ENCODE measurements around the gene FAAH. TPM values are rescaled to one million over a fixed set of nuclear protein-coding genes. Genes with fewer than 3 reads are reported as not detected.

FAAH gene
- total and polyA plus RNA-seq, 2 of the 13 experiments (the other 11 are each of a cell fraction or from before 2014, with no cell fraction given) = 5.4 to 11.0 TPM

DNA sequence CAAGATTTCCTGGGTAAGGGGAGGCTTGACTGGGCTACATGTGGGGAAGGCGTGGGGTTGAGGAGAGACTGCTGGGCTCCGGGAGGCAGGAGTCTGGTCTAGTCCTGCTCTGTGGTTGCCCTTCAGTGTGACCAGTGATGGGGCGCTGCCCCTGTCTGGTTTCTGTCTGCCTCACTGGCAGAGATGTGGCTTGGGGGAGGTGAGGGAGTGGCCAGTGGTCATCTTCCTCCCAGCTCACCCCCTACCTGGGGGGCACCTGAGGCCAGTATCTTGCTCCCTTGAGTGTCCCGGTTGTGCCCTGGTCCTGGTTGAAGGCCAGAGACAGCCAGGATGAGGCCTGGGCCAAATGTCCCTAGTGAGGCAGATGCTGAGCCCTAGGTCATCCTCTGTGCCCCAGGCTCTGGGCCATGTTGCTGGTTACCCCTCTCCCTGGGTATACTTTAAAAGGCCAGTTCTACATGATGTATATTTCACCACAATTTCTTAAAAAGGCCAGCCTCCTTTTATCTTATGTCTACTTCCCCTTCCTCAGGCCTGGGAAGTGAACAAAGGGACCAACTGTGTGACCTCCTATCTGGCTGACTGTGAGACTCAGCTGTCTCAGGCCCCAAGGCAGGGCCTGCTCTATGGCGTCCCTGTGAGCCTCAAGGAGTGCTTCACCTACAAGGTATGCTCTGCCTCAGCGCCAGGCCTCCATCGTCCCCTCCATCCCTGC is 10.5 kb downstream of the FAAH start:
- ATAC-seq (no peak), DNase-seq (ENCODE audit: low spot score) (no peak), FAIRE-seq (no peak)
- H3K4me1 ChIP-seq (ENCODE audit: insufficient read depth, low read length) = peaks cover 12% of the 10 kb centered on the region
- no peaks in the 10 kb centered on the region for H3K79me2 ChIP-seq (ENCODE audit: insufficient read depth, low read length)
- H2AFZ ChIP-seq (ENCODE audit: low read length) = no peak overlapping the region
- TF ChIP-seq ZFX (CRISPR knock-in tag; IDR thresholded peaks at IDR 0.05; ENCODE audit: low read depth) = no peak
- no peak for TF ChIP-seq ZBTB38 (CRISPR knock-in tag; IDR thresholded peaks at IDR 0.05)
- TF ChIP-seq, protein P1, sequence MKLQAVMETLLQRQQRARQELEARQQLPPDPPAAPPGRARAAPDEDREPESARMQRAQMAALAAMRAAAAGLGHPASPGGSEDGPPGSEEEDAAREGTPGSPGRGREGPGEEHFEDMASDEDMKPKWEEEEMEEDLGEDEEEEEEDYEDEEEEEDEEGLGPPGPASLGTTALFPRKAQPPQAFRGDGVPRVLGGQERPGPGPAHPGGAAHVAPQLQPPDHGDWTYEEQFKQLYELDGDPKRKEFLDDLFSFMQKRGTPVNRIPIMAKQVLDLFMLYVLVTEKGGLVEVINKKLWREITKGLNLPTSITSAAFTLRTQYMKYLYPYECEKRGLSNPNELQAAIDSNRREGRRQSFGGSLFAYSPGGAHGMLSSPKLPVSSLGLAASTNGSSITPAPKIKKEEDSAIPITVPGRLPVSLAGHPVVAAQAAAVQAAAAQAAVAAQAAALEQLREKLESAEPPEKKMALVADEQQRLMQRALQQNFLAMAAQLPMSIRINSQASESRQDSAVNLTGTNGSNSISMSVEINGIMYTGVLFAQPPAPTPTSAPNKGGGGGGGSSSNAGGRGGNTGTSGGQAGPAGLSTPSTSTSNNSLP (IDR thresholded peaks at IDR 0.05; ENCODE audit: low read depth, low read length) = no peak
- no peak for TF ChIP-seq ZNF720 (CRISPR knock-in tag; IDR thresholded peaks at IDR 0.05)
- TF ChIP-seq, protein P2, sequence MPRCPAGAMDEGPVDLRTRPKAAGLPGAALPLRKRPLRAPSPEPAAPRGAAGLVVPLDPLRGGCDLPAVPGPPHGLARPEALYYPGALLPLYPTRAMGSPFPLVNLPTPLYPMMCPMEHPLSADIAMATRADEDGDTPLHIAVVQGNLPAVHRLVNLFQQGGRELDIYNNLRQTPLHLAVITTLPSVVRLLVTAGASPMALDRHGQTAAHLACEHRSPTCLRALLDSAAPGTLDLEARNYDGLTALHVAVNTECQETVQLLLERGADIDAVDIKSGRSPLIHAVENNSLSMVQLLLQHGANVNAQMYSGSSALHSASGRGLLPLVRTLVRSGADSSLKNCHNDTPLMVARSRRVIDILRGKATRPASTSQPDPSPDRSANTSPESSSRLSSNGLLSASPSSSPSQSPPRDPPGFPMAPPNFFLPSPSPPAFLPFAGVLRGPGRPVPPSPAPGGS (CRISPR knock-in tag; IDR thresholded peaks at IDR 0.05) = no peak
- no peak for TF ChIP-seq ZNF33B (CRISPR knock-in tag; IDR thresholded peaks at IDR 0.05)
- intact Hi-C loops (cut with micrococcal nuclease; ENCODE audit: unreplicated experiment) (no loop called here), in situ Hi-C loops (cut with HindIII; ENCODE audit: extremely low pct_ligation_motif_present, low pct_unique_long_range_greater_than_20kb) (no loop called here)
- no peaks in the 10 kb centered on the region for H3K9me3 ChIP-seq (ENCODE audit: low read length)
- H3K9ac ChIP-seq (ENCODE audit: insufficient read depth, low read depth, low read length) = no peak overlapping the region
- H3K27me3 ChIP-seq (ENCODE audit: control insufficient read depth in 1 of 2, insufficient read depth in 2 of 2, low read length in 2 of 2) = no peaks in the 10 kb centered on the region
- H4K20me1 ChIP-seq (ENCODE audit: insufficient read depth, low read length) = no peaks in the 10 kb centered on the region
- no peak overlapping the region for H3K4me3 ChIP-seq (replicated peaks in 1 of 3; ENCODE audit: insufficient read depth in 1 of 3, low read depth in 2 of 3, low read length in 3 of 3)
- ChIA-PET CTCF (ENCODE audit: low intra/inter-chr PET ratio, low total read pairs) (no interaction called here), POLR2A (no interaction called here)
- no peak overlapping the region for H3K27ac ChIP-seq (ENCODE audit: extremely low read length, insufficient read depth, low read length)
- 76% methylated on average over 4 of the region's 7 CpGs for WGBS (ENCODE audit: low lambda C conversion rate)
- BruUV-seq (replicated peaks) = no TSS peak
- H3K4me2 ChIP-seq (ENCODE audit: low read depth, low read length) = no peak overlapping the region
- peaks cover 0 to 1% of the 10 kb centered on the region in 2 experiments; a peak in 1 of 5 replicates for H3K36me3 ChIP-seq (replicated peaks in 1 of 2; ENCODE audit: control insufficient read depth in 1 of 2, insufficient read depth in 2 of 2, low read length in 2 of 2)
